Liver (tissue), 3 donors: ENCODE measurements around the gene DCTN3.

ENCODE experiments used
- GABPA ChIP-seq, 2 donors: IDR thresholded peaks in 1 of 2; conservative IDR thresholded peaks in 1 of 2; 2 replicates each; pipeline ENCODE4 v1.6.1; 2016; ENCODE audit warnings: antibody characterized with exemption in 2 of 2, mild to moderate bottlenecking in 1 of 2, moderate library complexity in 1 of 2
- TAF1 ChIP-seq: conservative IDR thresholded peaks from 2 replicates; pipeline ENCODE4 v1.6.1; 2016; ENCODE audit warnings: antibody characterized with exemption, mild to moderate bottlenecking
- TF ChIP-seq, protein P1 (sequence below): IDR thresholded peaks from 2 replicates; pipeline ENCODE4 v1.6.1; 2016; ENCODE audit warnings: antibody characterized with exemption
- TF ChIP-seq, protein P2 (sequence below): fragments of 150-350 bp; IDR thresholded peaks from 2 replicates; pipeline ENCODE4 v1.5.1; 2017; ENCODE audit warnings: improper control_type of control experiment, low read depth, low read length; ENCODE audit not compliant: missing input control
- donor health status: healthy.
- donor health status: healthy.

- TF ChIP-seq, protein P1, sequence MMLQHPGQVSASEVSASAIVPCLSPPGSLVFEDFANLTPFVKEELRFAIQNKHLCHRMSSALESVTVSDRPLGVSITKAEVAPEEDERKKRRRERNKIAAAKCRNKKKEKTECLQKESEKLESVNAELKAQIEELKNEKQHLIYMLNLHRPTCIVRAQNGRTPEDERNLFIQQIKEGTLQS, result no peak
- TF ChIP-seq, protein P2, sequence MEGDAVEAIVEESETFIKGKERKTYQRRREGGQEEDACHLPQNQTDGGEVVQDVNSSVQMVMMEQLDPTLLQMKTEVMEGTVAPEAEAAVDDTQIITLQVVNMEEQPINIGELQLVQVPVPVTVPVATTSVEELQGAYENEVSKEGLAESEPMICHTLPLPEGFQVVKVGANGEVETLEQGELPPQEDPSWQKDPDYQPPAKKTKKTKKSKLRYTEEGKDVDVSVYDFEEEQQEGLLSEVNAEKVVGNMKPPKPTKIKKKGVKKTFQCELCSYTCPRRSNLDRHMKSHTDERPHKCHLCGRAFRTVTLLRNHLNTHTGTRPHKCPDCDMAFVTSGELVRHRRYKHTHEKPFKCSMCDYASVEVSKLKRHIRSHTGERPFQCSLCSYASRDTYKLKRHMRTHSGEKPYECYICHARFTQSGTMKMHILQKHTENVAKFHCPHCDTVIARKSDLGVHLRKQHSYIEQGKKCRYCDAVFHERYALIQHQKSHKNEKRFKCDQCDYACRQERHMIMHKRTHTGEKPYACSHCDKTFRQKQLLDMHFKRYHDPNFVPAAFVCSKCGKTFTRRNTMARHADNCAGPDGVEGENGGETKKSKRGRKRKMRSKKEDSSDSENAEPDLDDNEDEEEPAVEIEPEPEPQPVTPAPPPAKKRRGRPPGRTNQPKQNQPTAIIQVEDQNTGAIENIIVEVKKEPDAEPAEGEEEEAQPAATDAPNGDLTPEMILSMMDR, result no peak
- no peak for TF ChIP-seq GABPA (IDR thresholded peaks at IDR 0.05 in 1 of 2, conservative IDR thresholded peaks at IDR 0.05 in 1 of 2)
- TF ChIP-seq TAF1, result no peak
Measured at GRCh38 chr9:34611251-34611810, 9.0 kb downstream of the DCTN3 start.
